AG09319 (cell line): ENCODE data around the gene MS4A14.
"Not testable (repeated sequence)": the region's sequence is repeated elsewhere in the genome, so short reads cannot be mapped to it uniquely, and the experiment has no call there.

Experiments
- DNase-seq: peaks from one replicate; pipeline ENCODE4 v3.0.0-alpha.2; 2010; ENCODE audit warnings: low read depth; ENCODE audit errors: extremely low read depth
- TF ChIP-seq, protein P1 (sequence below): IDR thresholded peaks from 2 replicates; pipeline ENCODE4 v1.5.1; 2011; ENCODE audit warnings: low read depth, mild to moderate bottlenecking, inconsistent platforms, low read length, moderate library complexity

The MS4A14 gene

DNA sequence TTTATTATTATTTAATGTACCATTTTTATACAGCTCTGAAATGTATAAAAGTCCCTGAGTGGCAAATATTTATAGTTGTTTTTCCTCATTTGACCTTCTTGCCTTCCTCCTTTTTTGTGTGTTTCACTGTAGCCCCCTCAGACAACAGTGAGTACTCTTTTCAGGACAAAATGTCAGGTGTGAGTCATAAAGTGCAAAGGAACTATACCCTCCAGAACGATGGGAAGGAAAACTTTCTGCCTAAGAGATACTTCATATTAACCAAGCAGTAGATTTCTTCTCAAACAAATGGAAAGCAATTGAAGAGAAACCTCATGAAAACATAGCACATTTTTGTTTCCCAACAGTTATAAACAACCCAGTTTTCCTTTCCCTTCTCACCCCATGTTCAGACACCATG lies 34.0 kb upstream of the MS4A14 start:
- DNase-seq, result no peak
- TF ChIP-seq, protein P1, sequence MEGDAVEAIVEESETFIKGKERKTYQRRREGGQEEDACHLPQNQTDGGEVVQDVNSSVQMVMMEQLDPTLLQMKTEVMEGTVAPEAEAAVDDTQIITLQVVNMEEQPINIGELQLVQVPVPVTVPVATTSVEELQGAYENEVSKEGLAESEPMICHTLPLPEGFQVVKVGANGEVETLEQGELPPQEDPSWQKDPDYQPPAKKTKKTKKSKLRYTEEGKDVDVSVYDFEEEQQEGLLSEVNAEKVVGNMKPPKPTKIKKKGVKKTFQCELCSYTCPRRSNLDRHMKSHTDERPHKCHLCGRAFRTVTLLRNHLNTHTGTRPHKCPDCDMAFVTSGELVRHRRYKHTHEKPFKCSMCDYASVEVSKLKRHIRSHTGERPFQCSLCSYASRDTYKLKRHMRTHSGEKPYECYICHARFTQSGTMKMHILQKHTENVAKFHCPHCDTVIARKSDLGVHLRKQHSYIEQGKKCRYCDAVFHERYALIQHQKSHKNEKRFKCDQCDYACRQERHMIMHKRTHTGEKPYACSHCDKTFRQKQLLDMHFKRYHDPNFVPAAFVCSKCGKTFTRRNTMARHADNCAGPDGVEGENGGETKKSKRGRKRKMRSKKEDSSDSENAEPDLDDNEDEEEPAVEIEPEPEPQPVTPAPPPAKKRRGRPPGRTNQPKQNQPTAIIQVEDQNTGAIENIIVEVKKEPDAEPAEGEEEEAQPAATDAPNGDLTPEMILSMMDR, result no peak

DNA sequence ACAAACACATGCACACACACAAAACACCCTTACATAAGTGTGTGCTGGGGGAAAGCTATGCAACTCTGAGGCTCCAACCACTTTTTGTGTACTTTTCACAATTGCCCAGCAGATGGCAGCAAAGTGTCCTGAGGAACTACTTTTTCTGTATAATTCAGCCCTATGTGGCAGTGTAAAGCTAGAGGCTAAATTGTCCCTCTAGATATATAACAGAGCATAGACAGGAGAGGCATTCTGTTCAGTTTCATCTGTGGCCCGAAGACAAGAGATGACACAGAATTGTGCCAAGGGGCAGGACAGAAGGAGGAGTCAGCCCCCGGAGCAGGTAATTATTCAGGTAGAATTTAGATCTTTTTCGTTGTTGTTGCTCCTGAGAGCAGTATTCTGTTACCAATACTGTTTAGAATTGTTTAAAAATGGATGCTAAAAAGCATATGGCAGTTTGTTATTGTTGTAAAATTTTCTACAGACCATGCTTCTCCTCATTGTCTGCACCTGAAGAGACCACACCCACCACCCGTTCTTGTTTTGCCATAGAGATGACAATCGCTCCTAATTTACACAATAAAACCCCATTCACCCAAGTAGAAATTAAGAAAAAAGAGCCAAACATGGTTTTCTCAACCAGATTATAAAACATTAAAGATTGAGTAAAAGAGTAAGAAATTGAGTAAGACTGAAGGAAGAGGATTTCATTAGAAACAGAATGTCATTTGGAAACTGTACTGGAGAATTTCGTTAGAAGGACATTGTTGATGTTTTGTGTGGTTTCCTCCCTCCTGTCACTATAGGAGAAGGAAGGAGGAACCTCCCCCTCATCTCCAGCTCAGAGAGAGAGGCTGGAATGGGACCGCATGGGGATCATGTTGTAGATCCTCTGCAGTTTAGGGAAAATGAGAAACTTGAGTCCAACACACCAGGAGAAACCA lies 32.5 kb upstream of the MS4A14 start:
- TF ChIP-seq, protein P1, result peak; percentile 64
- peak; percentile 0 for DNase-seq

DNA sequence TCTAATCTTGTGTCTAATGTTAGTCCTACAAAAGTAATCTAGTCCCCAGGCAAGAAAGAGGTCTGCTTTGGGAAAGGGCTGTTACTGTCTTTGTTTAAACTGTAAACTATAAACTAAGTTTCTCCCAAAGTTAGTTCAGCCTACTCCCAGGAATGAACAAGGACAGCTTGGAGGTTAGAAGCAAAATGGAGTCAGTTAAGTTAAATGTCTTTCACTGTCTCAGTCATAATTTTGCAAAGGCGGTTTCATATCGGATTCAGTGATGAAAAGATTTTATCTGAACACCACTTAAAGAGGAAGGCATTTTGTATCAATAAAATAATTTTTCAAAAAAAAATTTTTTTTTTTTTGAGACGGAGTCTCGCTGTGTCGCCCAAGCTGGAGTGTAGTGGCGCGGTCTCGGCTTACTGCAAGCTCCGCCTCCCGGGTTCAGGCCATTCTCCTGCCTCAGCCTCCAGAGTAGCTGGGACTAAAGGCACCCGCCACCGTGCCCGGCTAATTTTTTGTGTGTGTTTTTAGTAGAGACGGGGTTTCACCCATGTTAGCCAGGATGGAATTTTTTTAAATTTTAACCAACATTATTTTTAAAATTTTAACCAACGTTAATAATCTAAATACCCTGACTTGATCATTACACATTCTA lies 29.9 kb upstream of the MS4A14 start:
- DNase-seq, result not testable (repeated sequence)

DNA sequence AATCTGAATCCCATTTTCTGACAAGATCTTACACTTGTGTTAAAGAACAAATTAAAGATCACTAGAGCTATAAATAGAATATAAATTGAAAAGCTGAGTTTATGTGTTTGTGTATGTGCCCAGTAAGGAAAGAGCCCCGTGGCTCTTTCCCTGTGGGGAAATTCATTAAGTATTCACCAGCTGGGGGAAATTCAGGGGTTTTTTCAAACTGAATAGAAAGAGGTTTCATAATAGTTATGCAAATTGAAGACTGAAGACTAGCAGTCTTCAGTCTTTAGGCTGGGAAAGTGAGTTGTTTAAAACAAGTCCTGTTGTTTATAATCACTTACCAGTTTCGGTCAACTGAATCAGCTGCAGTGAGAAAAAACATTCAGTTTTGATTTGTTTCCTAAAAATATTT lies 29.2 kb upstream of the MS4A14 start:
- no peak for DNase-seq
- TF ChIP-seq, protein P1, result no peak

DNA sequence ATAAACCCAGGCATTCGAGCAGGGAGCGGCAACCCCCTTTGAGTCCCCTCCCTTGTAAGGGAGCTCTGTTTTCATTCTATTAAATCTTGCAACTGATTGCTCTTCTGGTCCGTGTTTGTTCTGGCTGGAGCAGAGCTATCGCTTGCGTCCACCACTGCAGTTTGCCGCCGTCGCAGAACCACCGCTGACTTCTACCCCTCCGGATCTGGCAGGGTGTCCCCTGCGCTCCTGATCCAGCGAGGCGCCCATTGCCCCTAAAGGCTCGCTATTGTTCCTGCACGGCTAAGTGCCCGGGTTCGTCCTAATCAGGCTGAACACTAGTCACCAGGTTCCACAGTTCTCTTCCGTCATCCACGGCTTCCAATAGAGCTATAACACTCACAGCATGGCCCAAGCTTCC lies 28.4 kb upstream of the MS4A14 start:
- no peak for DNase-seq
- TF ChIP-seq, protein P1, result no peak

DNA sequence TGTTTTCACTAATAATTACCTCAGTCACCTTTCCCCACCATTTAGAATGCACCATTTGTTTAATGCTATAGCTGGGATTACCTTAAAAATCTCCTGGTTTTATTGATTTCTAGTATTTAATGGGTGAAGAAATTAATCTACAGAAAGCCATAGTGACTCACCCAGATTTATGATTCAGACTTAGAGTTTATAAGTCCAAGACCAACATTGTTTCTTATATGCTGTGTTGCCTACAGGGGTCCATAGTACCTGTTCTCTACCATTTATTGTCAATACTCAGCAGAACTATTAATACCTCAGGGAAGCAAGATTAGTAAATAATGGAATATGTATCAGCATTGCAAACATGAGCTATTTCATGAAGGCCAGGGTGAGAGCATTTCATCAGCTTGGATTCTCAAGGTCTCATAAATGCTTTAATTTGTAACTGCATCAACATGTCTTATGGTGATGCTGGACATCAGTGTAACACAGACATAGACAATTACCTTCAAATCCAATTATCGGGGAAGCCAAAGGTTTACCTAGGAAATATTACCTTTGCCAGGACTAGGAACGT lies 25.9 kb upstream of the MS4A14 start:
- TF ChIP-seq, protein P1, result no peak
- no peak for DNase-seq

DNA sequence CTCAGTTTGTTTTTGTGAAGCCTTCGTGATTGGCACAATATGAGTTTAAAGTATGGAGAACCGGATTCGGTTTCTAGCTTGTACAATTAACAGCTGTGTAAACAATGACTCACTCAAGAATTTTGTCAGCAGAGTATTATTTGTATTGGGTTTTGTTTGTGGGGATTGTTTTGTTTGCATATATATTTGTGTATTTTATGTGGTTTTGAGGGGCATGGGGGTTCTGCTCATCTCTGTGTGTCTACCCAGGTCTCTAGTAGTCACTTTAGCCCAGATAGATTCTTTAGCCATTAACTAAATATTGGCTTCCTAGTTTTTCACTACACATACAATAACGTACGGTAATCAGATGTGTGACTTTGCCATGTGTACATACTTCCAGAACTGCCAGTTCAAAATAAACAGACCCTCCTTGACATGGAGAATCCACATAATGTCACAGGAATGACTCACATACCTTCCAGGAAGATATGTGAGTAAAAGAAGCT lies 25.4 kb upstream of the MS4A14 start:
- TF ChIP-seq, protein P1, result no peak
- no peak for DNase-seq
